GM19397 (cell line): Measurements from ENCODE around the gene KRT12.

ENCODE experiments used
- ATAC-seq: cut with Tn5 transposase; IDR thresholded peaks from one replicate; pipeline ENCODE4 v1.9.1; 2021; ENCODE audit warnings: mild to moderate bottlenecking, moderate library complexity; ENCODE audit not compliant: unreplicated experiment

The KRT12 gene

GRCh38 chr17:40866838-40867237, at the start of gene KRT12:
KRT12 (minus strand) TSS chr17:40867223; CDS start chr17:40867186, 37 bp downstream.
- no peak for ATAC-seq

- no peak for ATAC-seq
These were observed 49.3 kb upstream of the KRT12 start for GRCh38 chr17:40916366-40916765.

DNA sequence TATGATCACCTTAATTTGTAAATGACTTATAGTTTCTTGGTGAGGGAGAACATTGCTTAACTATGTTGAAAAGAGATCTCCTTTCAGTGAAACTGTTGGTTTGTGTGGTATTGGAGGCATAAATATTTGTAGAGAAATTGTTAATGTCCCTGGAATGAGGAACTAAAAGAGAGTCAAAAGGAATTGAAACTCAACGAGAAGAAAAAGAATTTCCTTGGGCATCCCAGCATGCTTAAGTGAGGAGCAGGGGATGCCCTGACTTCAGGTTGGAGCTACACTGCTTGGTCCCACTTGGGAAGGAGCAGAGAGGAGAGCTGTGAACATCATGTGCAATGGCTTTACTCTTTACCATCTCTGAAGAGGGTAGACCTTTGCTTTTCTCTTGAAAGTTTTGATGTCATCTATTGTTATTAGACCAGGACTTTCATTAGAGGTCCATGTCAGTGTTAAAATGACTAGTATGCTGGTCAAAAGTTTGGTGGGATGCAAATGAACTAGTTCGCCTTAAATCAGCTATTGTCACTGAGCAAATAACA, 48.8 kb upstream of the KRT12 start:
- no peak for ATAC-seq

- no peak for ATAC-seq
These were observed 48.2 kb upstream of the KRT12 start for GRCh38 chr17:40915199-40915661.

GRCh38 chr17:40914075-40914855, 47.2 kb upstream of the KRT12 start:
- ATAC-seq: no peak

- ATAC-seq: no peak
These were observed 45.6 kb upstream of the KRT12 start for GRCh38 chr17:40912486-40913210.

DNA sequence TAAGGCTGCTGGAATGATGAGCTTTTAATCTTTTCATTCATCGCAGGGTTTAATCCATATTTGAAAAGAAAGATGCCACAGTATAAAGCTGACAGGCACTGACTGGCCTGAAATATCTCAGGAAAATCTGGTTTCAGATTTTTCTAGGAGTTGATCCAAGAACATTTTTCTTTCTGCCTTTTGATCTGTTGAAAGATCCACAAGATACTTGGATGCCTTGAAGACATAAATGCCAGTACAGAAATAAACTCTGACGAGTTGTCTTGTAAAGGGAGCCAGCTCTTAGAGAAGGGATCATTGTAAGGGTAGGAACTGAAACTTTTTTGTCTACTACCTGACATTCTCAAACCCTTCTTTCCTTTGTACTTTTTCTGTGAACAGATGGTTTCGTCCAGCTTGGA, 43.4 kb upstream of the KRT12 start:
- no peak for ATAC-seq

- ATAC-seq: no peak
These were observed 42.7 kb upstream of the KRT12 start for GRCh38 chr17:40909755-40910154.

GRCh38 chr17:40909351-40909750, 42.3 kb upstream of the KRT12 start:
- ATAC-seq: no peak

- no peak for ATAC-seq
These were observed 39.6 kb upstream of the KRT12 start for GRCh38 chr17:40906613-40907012.

- no peak for ATAC-seq
These were observed 38.3 kb upstream of the KRT12 start for GRCh38 chr17:40905370-40905769.

GRCh38 chr17:40903129-40903847, 36.3 kb upstream of the KRT12 start:
- ATAC-seq: no peak

DNA sequence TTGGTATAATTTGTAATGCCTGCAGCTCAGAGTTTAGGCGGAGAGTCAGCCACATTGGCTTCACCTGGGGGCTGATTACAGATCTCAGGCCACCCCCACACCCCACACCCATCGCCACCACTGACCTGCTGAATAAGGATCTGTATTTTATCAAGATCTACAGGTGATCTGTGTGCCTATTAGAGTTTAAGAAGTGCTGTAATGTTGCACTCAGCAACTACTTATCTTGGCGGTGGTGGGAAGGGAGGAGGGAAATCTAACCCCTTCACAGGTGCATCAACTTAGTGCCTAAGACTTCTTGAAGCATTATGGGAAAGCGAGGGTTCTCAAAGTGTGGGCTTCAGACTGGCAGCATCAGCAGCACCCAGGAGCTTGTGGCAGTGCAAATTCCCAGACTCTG, 35.5 kb upstream of the KRT12 start:
- no peak for ATAC-seq

DNA sequence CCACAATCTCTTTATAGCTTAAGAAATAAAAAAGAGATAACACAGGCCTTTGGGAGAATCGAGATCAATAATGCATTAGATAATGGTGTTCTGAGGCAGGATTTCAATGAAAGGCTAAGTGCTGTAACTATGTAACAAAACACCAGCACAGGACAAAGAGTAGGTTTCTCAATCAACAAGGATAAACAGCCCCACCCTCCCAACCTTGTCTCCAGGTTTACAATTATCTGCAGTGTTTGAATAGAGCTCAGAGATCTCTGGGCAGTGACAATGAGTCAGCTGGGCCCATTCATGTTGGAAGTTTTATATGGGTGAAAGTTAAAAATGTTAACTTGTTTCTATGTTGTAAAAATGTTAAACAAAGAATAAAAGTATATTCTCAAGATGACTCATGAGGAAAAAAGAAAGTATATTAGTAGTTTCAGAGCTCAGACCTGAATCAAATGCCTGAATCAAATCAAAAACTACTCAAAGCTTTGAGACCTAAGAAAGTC, 35.0 kb upstream of the KRT12 start:
- ATAC-seq: no peak

GRCh38 chr17:40900809-40901356, 33.9 kb upstream of the KRT12 start:
- no peak for ATAC-seq

GRCh38 chr17:40896916-40897455, 30.0 kb upstream of the KRT12 start:
- ATAC-seq: no peak

DNA sequence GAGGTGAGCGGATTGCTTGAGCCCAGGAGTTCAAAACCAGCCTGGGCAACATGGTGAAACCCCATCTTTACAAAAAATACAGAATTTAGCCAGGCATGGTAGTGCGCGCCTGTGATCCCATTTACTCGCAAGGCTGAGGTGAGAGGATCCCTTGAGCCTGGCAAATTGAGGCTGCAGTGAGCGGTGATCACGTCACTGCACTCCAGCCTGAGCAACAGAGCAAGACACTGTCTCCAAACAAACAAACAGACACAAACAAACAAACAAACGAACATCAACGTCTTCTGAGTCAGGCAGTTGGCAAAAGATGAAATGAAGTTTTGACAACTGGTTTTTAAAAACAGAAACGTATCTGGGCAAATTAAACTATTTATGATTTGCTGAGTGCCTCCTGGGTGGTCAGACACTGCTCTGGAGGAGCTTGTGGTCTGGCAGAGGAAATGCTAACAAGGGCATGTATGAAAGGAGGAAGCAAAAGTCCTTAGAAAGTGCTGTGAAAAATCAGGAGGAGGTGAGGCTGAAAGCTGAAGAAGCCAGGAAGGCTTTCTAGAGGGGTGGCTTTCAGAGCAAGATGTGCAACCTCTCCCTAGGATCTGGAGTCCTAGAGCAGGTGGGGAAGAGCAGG, 28.2 kb upstream of the KRT12 start:
- no peak for ATAC-seq

GRCh38 chr17:40888196-40888720, 21.2 kb upstream of the KRT12 start:
- no peak for ATAC-seq

DNA sequence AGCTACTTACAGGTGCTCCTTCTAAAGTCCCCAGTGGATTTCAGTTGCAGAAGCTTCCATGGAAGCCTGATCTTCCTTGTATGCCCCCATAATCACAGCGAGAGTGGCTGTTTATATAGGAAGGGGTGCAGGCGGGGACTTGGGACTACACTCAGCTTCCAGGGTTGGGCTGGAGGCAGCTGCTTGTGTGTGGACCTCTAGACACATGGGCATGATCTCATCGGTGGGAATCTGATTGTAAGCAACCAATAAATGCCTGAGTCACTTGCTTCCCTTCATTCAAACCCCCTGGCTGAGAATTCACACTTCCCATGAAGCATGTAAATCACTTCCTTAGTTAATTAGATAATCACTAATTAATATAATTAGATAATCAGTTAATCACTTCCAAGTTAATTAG, 19.1 kb upstream of the KRT12 start:
- no peak for ATAC-seq
